GM23338 (cell line): ENCODE measurements around the gene OR5H1. TPM values are rescaled to one million over a fixed set of nuclear protein-coding genes. Genes with fewer than 3 reads are reported as not detected.
"Not testable (repeated sequence)": the region's sequence is repeated elsewhere in the genome, so short reads cannot be mapped to it uniquely, and the experiment has no call there.

Experiments used
- ATAC-seq: fragments of 200-7000 bp; cut with Tn5 transposase; 3 replicates; pipeline ENCODE4 v1.9.1; 2020
- DNase-seq: peaks from one replicate; pipeline ENCODE4 v3.0.0-alpha.2; 2015; ENCODE audit warnings: low spot score
- H2AFZ ChIP-seq: fragments of 200-600 bp; sonication (generic); 2 replicates; pipeline ENCODE4 v1.8.0; 2016; ENCODE audit warnings: antibody characterized with exemption, mild to moderate bottlenecking, moderate library complexity
- H3F3A ChIP-seq: fragments of 200-600 bp; sonication (generic); replicated peaks from 2 replicates; pipeline ENCODE4 v1.8.0; 2017; ENCODE audit warnings: antibody characterized with exemption, mixed run types, low read depth
- H3K27ac ChIP-seq: fragments of 200-600 bp; sonication (generic); 2 replicates; pipeline ENCODE4 v1.6.1; 2016; ENCODE audit warnings: low read depth
- H3K27me3 ChIP-seq: fragments of 200-600 bp; sonication (generic); 2 replicates; pipeline ENCODE4 v1.8.0; 2016; ENCODE audit warnings: mild to moderate bottlenecking, mixed run types, moderate library complexity; ENCODE audit not compliant: insufficient read depth
- H3K36me3 ChIP-seq: fragments of 200-600 bp; sonication (generic); 2 replicates; pipeline ENCODE4 v1.8.0; 2016; ENCODE audit warnings: mild to moderate bottlenecking; ENCODE audit not compliant: insufficient read depth
- H3K4me1 ChIP-seq: fragments of 200-600 bp; sonication (generic); 2 replicates; pipeline ENCODE4 v1.8.0; 2016; ENCODE audit warnings: mild to moderate bottlenecking, moderate library complexity; ENCODE audit not compliant: insufficient read depth
- H3K4me2 ChIP-seq: fragments of 200-600 bp; sonication (generic); 2 replicates; pipeline ENCODE4 v1.7.1; 2017; ENCODE audit warnings: mixed run types
- H3K4me3 ChIP-seq: fragments of 200-600 bp; sonication (generic); 2 replicates; pipeline ENCODE4 v1.6.1; 2016; ENCODE audit warnings: mixed run types
- H3K79me2 ChIP-seq: fragments of 200-600 bp; sonication (generic); replicated peaks from 2 replicates; pipeline ENCODE4 v1.8.0; 2017; ENCODE audit warnings: mild to moderate bottlenecking; ENCODE audit not compliant: insufficient read depth
- H3K9me2 ChIP-seq: fragments of 200-600 bp; sonication (generic); 2 replicates; pipeline ENCODE4 v1.8.0; 2017; ENCODE audit not compliant: insufficient read depth
- H4K20me1 ChIP-seq: fragments of 200-600 bp; sonication (generic); replicated peaks from 2 replicates; pipeline ENCODE4 v1.8.0; 2017; ENCODE audit warnings: mild to moderate bottlenecking; ENCODE audit not compliant: insufficient read depth
- H3K27ac Mint-ChIP-seq: 2 replicates; pipeline ENCODE4 v1.8.0; 2020; ENCODE audit warnings: inconsistent platforms, mild to moderate bottlenecking, moderate library complexity, mixed read lengths
- H3K27me3 Mint-ChIP-seq: 3 replicates; pipeline ENCODE4 v1.8.0; 2022; ENCODE audit warnings: low read depth, mild to moderate bottlenecking, moderate library complexity, mixed read lengths, inconsistent platforms; ENCODE audit not compliant: insufficient read depth, poor library complexity
- H3K36me3 Mint-ChIP-seq: 3 replicates; pipeline ENCODE4 v1.8.0; 2021; ENCODE audit warnings: low read depth, mild to moderate bottlenecking, inconsistent platforms, moderate library complexity, mixed read lengths
- H3K4me1 Mint-ChIP-seq: 3 replicates; pipeline ENCODE4 v1.8.0; 2020; ENCODE audit warnings: mild to moderate bottlenecking, inconsistent platforms, mixed read lengths
- H3K4me3 Mint-ChIP-seq: 3 replicates; pipeline ENCODE4 v1.8.0; 2021; ENCODE audit warnings: moderate library complexity, mild to moderate bottlenecking, inconsistent platforms, mixed read lengths
- H3K9me3 Mint-ChIP-seq: 3 replicates; pipeline ENCODE4 v1.8.0; 2020; ENCODE audit warnings: moderate library complexity, mild to moderate bottlenecking, inconsistent platforms, mixed read lengths
- EZH2phosphoT487 ChIP-seq: fragments of 200-600 bp; sonication (generic); IDR thresholded peaks from one replicate; pipeline ENCODE4 v1.8.1; 2018; ENCODE audit warnings: antibody characterized with exemption; ENCODE audit not compliant: unreplicated experiment
- JUNB ChIP-seq: IDR thresholded peaks from one replicate; pipeline ENCODE4 v1.6.1; 2016; ENCODE audit warnings: antibody characterized with exemption; ENCODE audit not compliant: unreplicated experiment
- POLR2AphosphoS5 ChIP-seq: IDR thresholded peaks from 2 replicates; pipeline ENCODE4 v1.6.1; 2016; ENCODE audit warnings: antibody characterized with exemption, low read depth
- REST ChIP-seq: IDR thresholded peaks from one replicate; pipeline ENCODE4 v1.6.1; 2018; ENCODE audit warnings: antibody characterized with exemption; ENCODE audit not compliant: unreplicated experiment
- STAT1 ChIP-seq: IDR thresholded peaks from one replicate; pipeline ENCODE4 v1.6.1; 2016; ENCODE audit warnings: antibody characterized with exemption; ENCODE audit not compliant: unreplicated experiment
- ZNF331 ChIP-seq: fragments of 250-450 bp; sonication (Bioruptor Pico); IDR thresholded peaks from 2 replicates; pipeline ENCODE4 v1.5.0; 2020; ENCODE audit warnings: low read depth, mild to moderate bottlenecking, moderate library complexity
- polyA plus RNA-seq: library from polyadenylated mRNA; unstranded; fragments of >200 nt; fragmentation: Nextera tagmentation; extraction: Ambion mirVana; gene quantifications from 2 replicates; pipeline ENCODE4 v1.2.1, GENCODE V29; 2016
- total RNA-seq: library from RNA; depleted of rRNA; stranded (reverse); fragments of >200 nt; shearing (Covaris generic); gene quantifications from 2 replicates; pipeline ENCODE4 v1.2.3, GENCODE V29; 2014
- TF ChIP-seq, protein P1 (sequence below): IDR thresholded peaks from 2 replicates; pipeline ENCODE4 v1.6.1; 2016; ENCODE audit warnings: antibody characterized with exemption
- TF ChIP-seq, protein P2 (sequence below): fragments of 250-450 bp; sonication (Bioruptor Pico); IDR thresholded peaks from 2 replicates; pipeline ENCODE4 v1.5.0; 2020; ENCODE audit warnings: mild to moderate bottlenecking, moderate library complexity
- TF ChIP-seq, protein P3 (sequence below), 2 experiments: fragments of 200-600 bp in 1 of 2; sonication (generic) in 1 of 2; conservative IDR thresholded peaks; 2 replicates each; pipeline versions ENCODE4 v1.5.1 to v1.6.1; 2016 to 2017; ENCODE audit warnings: antibody characterized with exemption in 2 of 2, low read depth in 2 of 2, mild to moderate bottlenecking in 2 of 2, moderate library complexity in 1 of 2

The OR5H1 gene
- total and polyA plus RNA-seq, 2 experiments from 2014 or later = not detected

DNA sequence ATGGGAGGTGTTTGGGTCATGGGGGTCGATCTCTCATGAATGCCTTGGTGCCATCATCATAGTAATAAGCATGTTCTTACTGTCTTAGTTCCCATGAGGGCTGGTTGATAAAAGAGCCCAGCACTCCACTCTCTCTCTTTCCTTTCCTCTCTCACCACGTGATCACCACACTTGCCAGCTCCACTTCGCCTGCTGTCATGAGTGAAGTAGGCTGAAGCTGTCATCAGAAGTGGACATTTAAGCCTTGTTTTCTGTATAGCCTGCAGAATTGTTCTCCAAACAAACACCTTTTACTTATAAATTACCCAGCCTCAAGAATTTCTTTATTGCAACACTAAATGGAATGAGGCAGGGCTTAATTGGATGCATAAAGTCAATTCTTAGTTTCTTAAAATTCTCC is 6.1 kb downstream of the OR5H1 start:
- no peak overlapping the region for H3K27ac ChIP-seq
- Mint-ChIP-seq H3K9me3 (0 out of 3 replicates have a peak, but pooled peaks cover 2% of the 10 kb centered on the region), H3K27me3 (no peaks in the 10 kb centered on the region), H3K36me3 (no peaks in the 10 kb centered on the region), H3K4me3 (no peak overlapping the region), H3K4me1 (peaks cover 9% of the 10 kb centered on the region; the same call in 2 of the 3 replicates), H3K27ac (no peak overlapping the region)
- no peaks in the 10 kb centered on the region for H4K20me1 ChIP-seq
- no peak overlapping the region for H2AFZ ChIP-seq
- no peaks in the 10 kb centered on the region for H3F3A ChIP-seq
- H3K9me2 ChIP-seq = no peaks in the 10 kb centered on the region
- DNase-seq (no peak), ATAC-seq (no peak)
- H3K4me2 ChIP-seq = no peak overlapping the region
- H3K79me2 ChIP-seq = no peaks in the 10 kb centered on the region
- TF ChIP-seq ZNF331 (CRISPR knock-in tag) (no peak), JUNB (no peak), REST (no peak), EZH2phosphoT487 (no peak), STAT1 (no peak), POLR2AphosphoS5 (no peak)
- TF ChIP-seq, protein P1, sequence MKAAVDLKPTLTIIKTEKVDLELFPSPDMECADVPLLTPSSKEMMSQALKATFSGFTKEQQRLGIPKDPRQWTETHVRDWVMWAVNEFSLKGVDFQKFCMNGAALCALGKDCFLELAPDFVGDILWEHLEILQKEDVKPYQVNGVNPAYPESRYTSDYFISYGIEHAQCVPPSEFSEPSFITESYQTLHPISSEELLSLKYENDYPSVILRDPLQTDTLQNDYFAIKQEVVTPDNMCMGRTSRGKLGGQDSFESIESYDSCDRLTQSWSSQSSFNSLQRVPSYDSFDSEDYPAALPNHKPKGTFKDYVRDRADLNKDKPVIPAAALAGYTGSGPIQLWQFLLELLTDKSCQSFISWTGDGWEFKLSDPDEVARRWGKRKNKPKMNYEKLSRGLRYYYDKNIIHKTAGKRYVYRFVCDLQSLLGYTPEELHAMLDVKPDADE = no peak
- TF ChIP-seq, protein P2, sequence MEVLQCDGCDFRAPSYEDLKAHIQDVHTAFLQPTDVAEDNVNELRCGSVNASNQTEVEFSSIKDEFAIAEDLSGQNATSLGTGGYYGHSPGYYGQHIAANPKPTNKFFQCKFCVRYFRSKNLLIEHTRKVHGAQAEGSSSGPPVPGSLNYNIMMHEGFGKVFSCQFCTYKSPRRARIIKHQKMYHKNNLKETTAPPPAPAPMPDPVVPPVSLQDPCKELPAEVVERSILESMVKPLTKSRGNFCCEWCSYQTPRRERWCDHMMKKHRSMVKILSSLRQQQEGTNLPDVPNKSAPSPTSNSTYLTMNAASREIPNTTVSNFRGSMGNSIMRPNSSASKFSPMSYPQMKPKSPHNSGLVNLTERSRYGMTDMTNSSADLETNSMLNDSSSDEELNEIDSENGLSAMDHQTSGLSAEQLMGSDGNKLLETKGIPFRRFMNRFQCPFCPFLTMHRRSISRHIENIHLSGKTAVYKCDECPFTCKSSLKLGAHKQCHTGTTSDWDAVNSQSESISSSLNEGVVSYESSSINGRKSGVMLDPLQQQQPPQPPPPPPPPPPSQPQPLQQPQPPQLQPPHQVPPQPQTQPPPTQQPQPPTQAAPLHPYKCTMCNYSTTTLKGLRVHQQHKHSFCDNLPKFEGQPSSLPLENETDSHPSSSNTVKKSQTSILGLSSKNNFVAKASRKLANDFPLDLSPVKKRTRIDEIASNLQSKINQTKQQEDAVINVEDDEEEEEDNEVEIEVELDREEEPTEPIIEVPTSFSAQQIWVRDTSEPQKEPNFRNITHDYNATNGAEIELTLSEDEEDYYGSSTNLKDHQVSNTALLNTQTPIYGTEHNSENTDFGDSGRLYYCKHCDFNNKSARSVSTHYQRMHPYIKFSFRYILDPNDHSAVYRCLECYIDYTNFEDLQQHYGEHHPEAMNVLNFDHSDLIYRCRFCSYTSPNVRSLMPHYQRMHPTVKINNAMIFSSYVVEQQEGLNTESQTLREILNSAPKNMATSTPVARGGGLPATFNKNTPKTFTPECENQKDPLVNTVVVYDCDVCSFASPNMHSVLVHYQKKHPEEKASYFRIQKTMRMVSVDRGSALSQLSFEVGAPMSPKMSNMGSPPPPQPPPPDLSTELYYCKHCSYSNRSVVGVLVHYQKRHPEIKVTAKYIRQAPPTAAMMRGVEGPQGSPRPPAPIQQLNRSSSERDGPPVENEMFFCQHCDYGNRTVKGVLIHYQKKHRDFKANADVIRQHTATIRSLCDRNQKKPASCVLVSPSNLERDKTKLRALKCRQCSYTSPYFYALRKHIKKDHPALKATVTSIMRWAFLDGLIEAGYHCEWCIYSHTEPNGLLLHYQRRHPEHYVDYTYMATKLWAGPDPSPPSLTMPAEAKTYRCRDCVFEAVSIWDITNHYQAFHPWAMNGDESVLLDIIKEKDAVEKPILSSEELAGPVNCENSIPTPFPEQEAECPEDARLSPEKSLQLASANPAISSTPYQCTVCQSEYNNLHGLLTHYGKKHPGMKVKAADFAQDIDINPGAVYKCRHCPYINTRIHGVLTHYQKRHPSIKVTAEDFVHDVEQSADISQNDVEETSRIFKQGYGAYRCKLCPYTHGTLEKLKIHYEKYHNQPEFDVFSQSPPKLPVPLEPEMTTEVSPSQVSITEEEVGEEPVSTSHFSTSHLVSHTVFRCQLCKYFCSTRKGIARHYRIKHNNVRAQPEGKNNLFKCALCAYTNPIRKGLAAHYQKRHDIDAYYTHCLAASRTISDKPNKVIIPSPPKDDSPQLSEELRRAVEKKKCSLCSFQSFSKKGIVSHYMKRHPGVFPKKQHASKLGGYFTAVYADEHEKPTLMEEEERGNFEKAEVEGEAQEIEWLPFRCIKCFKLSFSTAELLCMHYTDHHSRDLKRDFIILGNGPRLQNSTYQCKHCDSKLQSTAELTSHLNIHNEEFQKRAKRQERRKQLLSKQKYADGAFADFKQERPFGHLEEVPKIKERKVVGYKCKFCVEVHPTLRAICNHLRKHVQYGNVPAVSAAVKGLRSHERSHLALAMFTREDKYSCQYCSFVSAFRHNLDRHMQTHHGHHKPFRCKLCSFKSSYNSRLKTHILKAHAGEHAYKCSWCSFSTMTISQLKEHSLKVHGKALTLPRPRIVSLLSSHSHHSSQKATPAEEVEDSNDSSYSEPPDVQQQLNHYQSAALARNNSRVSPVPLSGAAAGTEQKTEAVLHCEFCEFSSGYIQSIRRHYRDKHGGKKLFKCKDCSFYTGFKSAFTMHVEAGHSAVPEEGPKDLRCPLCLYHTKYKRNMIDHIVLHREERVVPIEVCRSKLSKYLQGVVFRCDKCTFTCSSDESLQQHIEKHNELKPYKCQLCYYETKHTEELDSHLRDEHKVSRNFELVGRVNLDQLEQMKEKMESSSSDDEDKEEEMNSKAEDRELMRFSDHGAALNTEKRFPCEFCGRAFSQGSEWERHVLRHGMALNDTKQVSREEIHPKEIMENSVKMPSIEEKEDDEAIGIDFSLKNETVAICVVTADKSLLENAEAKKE = no peak
- TF ChIP-seq, protein P3, sequence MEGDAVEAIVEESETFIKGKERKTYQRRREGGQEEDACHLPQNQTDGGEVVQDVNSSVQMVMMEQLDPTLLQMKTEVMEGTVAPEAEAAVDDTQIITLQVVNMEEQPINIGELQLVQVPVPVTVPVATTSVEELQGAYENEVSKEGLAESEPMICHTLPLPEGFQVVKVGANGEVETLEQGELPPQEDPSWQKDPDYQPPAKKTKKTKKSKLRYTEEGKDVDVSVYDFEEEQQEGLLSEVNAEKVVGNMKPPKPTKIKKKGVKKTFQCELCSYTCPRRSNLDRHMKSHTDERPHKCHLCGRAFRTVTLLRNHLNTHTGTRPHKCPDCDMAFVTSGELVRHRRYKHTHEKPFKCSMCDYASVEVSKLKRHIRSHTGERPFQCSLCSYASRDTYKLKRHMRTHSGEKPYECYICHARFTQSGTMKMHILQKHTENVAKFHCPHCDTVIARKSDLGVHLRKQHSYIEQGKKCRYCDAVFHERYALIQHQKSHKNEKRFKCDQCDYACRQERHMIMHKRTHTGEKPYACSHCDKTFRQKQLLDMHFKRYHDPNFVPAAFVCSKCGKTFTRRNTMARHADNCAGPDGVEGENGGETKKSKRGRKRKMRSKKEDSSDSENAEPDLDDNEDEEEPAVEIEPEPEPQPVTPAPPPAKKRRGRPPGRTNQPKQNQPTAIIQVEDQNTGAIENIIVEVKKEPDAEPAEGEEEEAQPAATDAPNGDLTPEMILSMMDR (conservative IDR thresholded peaks at IDR 0.05; ENCODE audit: low read depth in 2 of 2) = no peak
- H3K4me1 ChIP-seq = no peaks in the 10 kb centered on the region; the same call in 1 of the 2 replicates
- no peaks in the 10 kb centered on the region for H3K27me3 ChIP-seq
- no peaks in the 10 kb centered on the region for H3K36me3 ChIP-seq
- no peak overlapping the region for H3K4me3 ChIP-seq

GRCh38 chr3:98137826-98138557 is 7.5 kb downstream of the OR5H1 start:
- not testable (repeated sequence) for H3K27ac ChIP-seq, H3K4me1 ChIP-seq, H3K4me3 ChIP-seq, H3K27me3 Mint-ChIP-seq, H3K4me3 Mint-ChIP-seq, H3K9me3 Mint-ChIP-seq, H3K27ac Mint-ChIP-seq, H3K27me3 ChIP-seq, H3K36me3 Mint-ChIP-seq, ATAC-seq, H3K36me3 ChIP-seq, H3K4me2 ChIP-seq, H3K9me2 ChIP-seq, DNase-seq, H4K20me1 ChIP-seq, H3K4me1 Mint-ChIP-seq, H2AFZ ChIP-seq, H3F3A ChIP-seq, H3K79me2 ChIP-seq
